HEK293 (cell line): ENCODE results near the gene HLA-DQB1.

Source experiments
- GLI2 ChIP-seq: fragments of 450-650 bp; formaldehyde crosslinking; IDR thresholded peaks from 2 replicates; pipeline ENCODE4; 2017; ENCODE audit warnings: missing biosample characterization, missing genetic modification characterization, low read depth, borderline replicate concordance
- PRDM6 ChIP-seq: fragments of 450-650 bp; formaldehyde crosslinking; IDR thresholded peaks from 2 replicates; pipeline ENCODE4 v1.5.1; 2017; ENCODE audit warnings: missing biosample characterization, missing genetic modification characterization
- SALL2 ChIP-seq: fragments of 450-650 bp; formaldehyde crosslinking; IDR thresholded peaks from 2 replicates; pipeline ENCODE4 v1.5.0; 2017; ENCODE audit warnings: missing biosample characterization, mild to moderate bottlenecking, missing genetic modification characterization, borderline replicate concordance
- SCRT2 ChIP-seq: fragments of 450-650 bp; formaldehyde crosslinking; IDR thresholded peaks from 2 replicates; pipeline ENCODE4 v1.5.1; 2016; ENCODE audit warnings: missing biosample characterization, missing genetic modification characterization
- ZBTB11 ChIP-seq: fragments of 450-650 bp; formaldehyde crosslinking; conservative IDR thresholded peaks from 2 replicates; pipeline ENCODE4 v1.5.1; 2016; ENCODE audit warnings: low read depth, missing biosample characterization, missing genetic modification characterization
- ZBTB21 ChIP-seq: fragments of 450-650 bp; formaldehyde crosslinking; IDR thresholded peaks from 2 replicates; pipeline ENCODE4 v1.5.1; 2017; ENCODE audit warnings: missing biosample characterization, missing genetic modification characterization
- ZNF23 ChIP-seq: fragments of 450-650 bp; formaldehyde crosslinking; IDR thresholded peaks from 2 replicates; pipeline ENCODE4 v1.5.1; 2016; ENCODE audit warnings: missing biosample characterization, missing genetic modification characterization, borderline replicate concordance
- ZNF514 ChIP-seq: fragments of 450-650 bp; formaldehyde crosslinking; IDR thresholded peaks from 2 replicates; pipeline ENCODE4 v1.5.1; 2016; ENCODE audit warnings: missing biosample characterization, missing genetic modification characterization
- ZNF639 ChIP-seq: fragments of 450-650 bp; formaldehyde crosslinking; IDR thresholded peaks from 2 replicates; pipeline ENCODE4 v1.5.1; 2016; ENCODE audit warnings: missing biosample characterization, missing genetic modification characterization
- ZNF768 ChIP-seq: fragments of 450-650 bp; formaldehyde crosslinking; IDR thresholded peaks from 2 replicates; pipeline ENCODE4 v1.5.1; 2018; ENCODE audit warnings: missing biosample characterization, mild to moderate bottlenecking, missing genetic modification characterization
- ZSCAN18 ChIP-seq: fragments of 450-650 bp; formaldehyde crosslinking; IDR thresholded peaks from 2 replicates; pipeline ENCODE4 v1.5.1; 2016; ENCODE audit warnings: missing biosample characterization, missing genetic modification characterization
- TF ChIP-seq, protein P1 (sequence below): fragments of 450-650 bp; formaldehyde crosslinking; IDR thresholded peaks from 2 replicates; pipeline ENCODE4 v1.5.1; 2016; ENCODE audit warnings: missing biosample characterization, missing genetic modification characterization
- TF ChIP-seq, protein P2 (sequence below): fragments of 450-650 bp; formaldehyde crosslinking; IDR thresholded peaks from 2 replicates; pipeline ENCODE4 v1.5.1; 2016; ENCODE audit warnings: missing biosample characterization, missing genetic modification characterization

DNA sequence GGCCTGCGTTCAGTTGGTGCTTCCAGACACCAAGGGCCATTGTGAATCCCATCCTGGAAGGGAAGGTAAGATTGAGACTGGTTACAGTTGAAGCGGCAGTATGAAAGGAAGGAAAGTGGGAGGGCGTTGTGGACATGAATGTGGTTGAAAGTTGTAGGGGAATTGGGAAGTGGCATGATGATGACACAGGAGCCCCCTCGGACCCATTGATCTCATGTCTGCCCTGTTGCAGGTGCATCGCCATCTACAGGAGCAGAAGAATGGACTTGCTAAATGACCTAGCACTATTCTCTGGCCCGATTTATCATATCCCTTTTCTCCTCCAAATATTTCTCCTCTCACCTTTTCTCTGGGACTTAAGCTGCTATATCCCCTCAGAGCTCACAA is 23.7 kb downstream of the HLA-DQB1 start:
- TF ChIP-seq SCRT2 (no peak), ZBTB11 (tag by site-specific recombination) (no peak), ZNF514 (tag by site-specific recombination) (no peak), ZNF639 (tag by site-specific recombination) (no peak), ZSCAN18 (tag by site-specific recombination) (no peak), ZNF23 (tag by site-specific recombination) (no peak), GLI2 (tag by site-specific recombination) (no peak), ZNF768 (tag by site-specific recombination) (no peak), PRDM6 (tag by site-specific recombination) (no peak), SALL2 (no peak), ZBTB21 (no peak)
- TF ChIP-seq, protein P1, sequence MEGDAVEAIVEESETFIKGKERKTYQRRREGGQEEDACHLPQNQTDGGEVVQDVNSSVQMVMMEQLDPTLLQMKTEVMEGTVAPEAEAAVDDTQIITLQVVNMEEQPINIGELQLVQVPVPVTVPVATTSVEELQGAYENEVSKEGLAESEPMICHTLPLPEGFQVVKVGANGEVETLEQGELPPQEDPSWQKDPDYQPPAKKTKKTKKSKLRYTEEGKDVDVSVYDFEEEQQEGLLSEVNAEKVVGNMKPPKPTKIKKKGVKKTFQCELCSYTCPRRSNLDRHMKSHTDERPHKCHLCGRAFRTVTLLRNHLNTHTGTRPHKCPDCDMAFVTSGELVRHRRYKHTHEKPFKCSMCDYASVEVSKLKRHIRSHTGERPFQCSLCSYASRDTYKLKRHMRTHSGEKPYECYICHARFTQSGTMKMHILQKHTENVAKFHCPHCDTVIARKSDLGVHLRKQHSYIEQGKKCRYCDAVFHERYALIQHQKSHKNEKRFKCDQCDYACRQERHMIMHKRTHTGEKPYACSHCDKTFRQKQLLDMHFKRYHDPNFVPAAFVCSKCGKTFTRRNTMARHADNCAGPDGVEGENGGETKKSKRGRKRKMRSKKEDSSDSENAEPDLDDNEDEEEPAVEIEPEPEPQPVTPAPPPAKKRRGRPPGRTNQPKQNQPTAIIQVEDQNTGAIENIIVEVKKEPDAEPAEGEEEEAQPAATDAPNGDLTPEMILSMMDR, result no peak
- TF ChIP-seq, protein P2, sequence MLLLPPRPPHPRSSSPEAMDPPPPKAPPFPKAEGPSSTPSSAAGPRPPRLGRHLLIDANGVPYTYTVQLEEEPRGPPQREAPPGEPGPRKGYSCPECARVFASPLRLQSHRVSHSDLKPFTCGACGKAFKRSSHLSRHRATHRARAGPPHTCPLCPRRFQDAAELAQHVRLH, result no peak
